Measurements from ENCODE around the gene SLC26A1.
A peak's percentile ranks its signal among the peaks of the same experiment; 100 is the strongest.

Gene SLC26A1

GRCh38 chr4:1023895-1024740, 30.9 kb upstream of the SLC26A1 start:
- Histone ChIP-seq H3K9me3 (ENCODE audit: control insufficient read depth, low read length) (no peaks in the 10 kb centered on the region), H3K18ac (ENCODE audit: low read depth in 1 of 2, low read length in 2 of 2) (no peak overlapping the region), H3K79me1 (replicated peaks; ENCODE audit: low read length, poor library complexity, severe bottlenecking) (peaks cover 23% of the 10 kb centered on the region), H3K9ac (ENCODE audit: low read length) (no peak overlapping the region), H4K8ac (ENCODE audit: low read length) (no peak overlapping the region), H3K4me1 (ENCODE audit: control insufficient read depth, insufficient read depth, low read depth, low read length) (peaks cover 47% of the 10 kb centered on the region), H3K14ac (ENCODE audit: low read length in 2 of 2) (no peak overlapping the region), H3K36me3 (ENCODE audit: control insufficient read depth in 1 of 2, insufficient read depth in 2 of 2, low read depth in 1 of 2, low read length in 2 of 2) (peaks cover 20 to 58% of the 10 kb centered on the region in 2 experiments), H3K27ac (ENCODE audit: low read length, poor library complexity, severe bottlenecking) (no peak overlapping the region), H2BK12ac (ENCODE audit: low read length in 2 of 2) (no peak overlapping the region), H2BK120ac (ENCODE audit: low read depth, low read length) (no peak overlapping the region), H3K27me3 (ENCODE audit: control insufficient read depth in 1 of 2, insufficient read depth in 1 of 2, low read length in 2 of 2) (peaks cover 0 to 9% of the 10 kb centered on the region in 2 experiments), H3K4me3 (ENCODE audit: insufficient read depth in 1 of 2, low read depth in 1 of 2, low read length in 2 of 2) (no peak overlapping the region), H2AFZ (ENCODE audit: low read depth, low read length) (no peak overlapping the region), H3K23ac (ENCODE audit: low read length in 2 of 2) (no peak overlapping the region), H3K4me2 (ENCODE audit: low read length, poor library complexity, severe bottlenecking) (no peak overlapping the region), H4K91ac (ENCODE audit: low read length) (no peak overlapping the region), H2BK5ac (ENCODE audit: low read depth, low read length, poor library complexity, severe bottlenecking) (no peak overlapping the region), H2AK5ac (ENCODE audit: low read length, severe bottlenecking) (no peak overlapping the region), H3K4ac (ENCODE audit: low read depth in 1 of 2, low read length in 2 of 2) (no peak overlapping the region), H2BK15ac (ENCODE audit: low read depth, poor library complexity, severe bottlenecking) (no peak overlapping the region)
- 99% methylated on average over 61 of the region's 83 CpGs for WGBS
- no peak for DNase-seq

GRCh38 chr4:1023075-1023640, 30.0 kb upstream of the SLC26A1 start:
- no peaks in the 10 kb centered on the region for H3K9me3 ChIP-seq (ENCODE audit: control insufficient read depth, low read length)

DNA sequence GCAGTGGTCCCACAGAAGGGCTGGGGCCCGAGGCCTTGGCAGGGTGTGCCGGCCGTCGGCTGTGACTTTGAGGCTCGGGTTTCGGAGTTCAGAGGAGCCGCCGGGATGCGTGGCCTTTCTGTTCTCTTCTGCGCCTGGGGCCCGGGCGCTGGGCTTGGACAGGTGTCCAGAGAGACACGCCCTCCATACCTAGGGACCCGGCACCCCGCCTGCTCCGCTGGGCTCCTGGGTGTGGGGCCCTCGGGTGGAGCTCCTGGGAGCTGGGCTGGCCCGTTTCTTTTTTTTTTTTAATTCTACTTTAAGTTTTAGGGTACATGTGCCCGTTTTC, 29.5 kb upstream of the SLC26A1 start:
- no peak overlapping the region for H4K8ac ChIP-seq (ENCODE audit: low read length)
- no peak overlapping the region for H2BK5ac ChIP-seq (ENCODE audit: low read depth, low read length, poor library complexity, severe bottlenecking)
- WGBS: 94% methylated on average over 19 of the region's 19 CpGs
- no peak overlapping the region for H3K4me3 ChIP-seq (ENCODE audit: insufficient read depth in 1 of 2, low read depth in 1 of 2, low read length in 2 of 2)
- no peak overlapping the region for H3K18ac ChIP-seq (ENCODE audit: low read depth in 1 of 2, low read length in 2 of 2)
- no peak overlapping the region for H3K4me2 ChIP-seq (ENCODE audit: low read length, poor library complexity, severe bottlenecking)
- no peak overlapping the region for H2AFZ ChIP-seq (ENCODE audit: low read depth, low read length)
- peaks cover 54% of the 10 kb centered on the region for H3K4me1 ChIP-seq (ENCODE audit: control insufficient read depth, insufficient read depth, low read depth, low read length)
- H3K79me1 ChIP-seq (replicated peaks; ENCODE audit: low read length, poor library complexity, severe bottlenecking): peaks cover 30% of the 10 kb centered on the region
- no peak overlapping the region for H3K27ac ChIP-seq (ENCODE audit: low read length, poor library complexity, severe bottlenecking)
- no peaks in the 10 kb centered on the region for H3K9me3 ChIP-seq (ENCODE audit: control insufficient read depth, low read length)
- DNase-seq: no peak
- no peak overlapping the region for H2BK12ac ChIP-seq (ENCODE audit: low read length in 2 of 2)
- no peak overlapping the region for H2AK5ac ChIP-seq (ENCODE audit: low read length, severe bottlenecking)
- no peak overlapping the region for H3K23ac ChIP-seq (ENCODE audit: low read length in 2 of 2)
- no peak overlapping the region for H2BK120ac ChIP-seq (ENCODE audit: low read depth, low read length)
- no peaks in the 10 kb centered on the region for H3K27me3 ChIP-seq (ENCODE audit: control insufficient read depth in 1 of 2, insufficient read depth in 1 of 2, low read length in 2 of 2)
- no peak overlapping the region for H3K14ac ChIP-seq (ENCODE audit: low read length in 2 of 2)
- H3K4ac ChIP-seq (ENCODE audit: low read depth in 1 of 2, low read length in 2 of 2): no peak overlapping the region
- H3K9ac ChIP-seq (ENCODE audit: low read length): no peak overlapping the region
- no peak overlapping the region for H2BK15ac ChIP-seq (ENCODE audit: low read depth, poor library complexity, severe bottlenecking)
- no peak overlapping the region for H4K91ac ChIP-seq (ENCODE audit: low read length)
- H3K36me3 ChIP-seq (ENCODE audit: control insufficient read depth in 1 of 2, insufficient read depth in 2 of 2, low read depth in 1 of 2, low read length in 2 of 2): peaks cover 20 to 59% of the 10 kb centered on the region in 2 experiments

More at GRCh38 chr4:1023075-1023640, 30.0 kb upstream of the SLC26A1 start:
- no peak overlapping the region for H2AK5ac ChIP-seq (ENCODE audit: low read length, severe bottlenecking)
- H2BK15ac ChIP-seq (ENCODE audit: low read depth, poor library complexity, severe bottlenecking): no peak overlapping the region
- no peak overlapping the region for H2BK5ac ChIP-seq (ENCODE audit: low read depth, low read length, poor library complexity, severe bottlenecking)
- H3K36me3 ChIP-seq (ENCODE audit: control insufficient read depth in 1 of 2, insufficient read depth in 2 of 2, low read depth in 1 of 2, low read length in 2 of 2): peaks cover 20 to 58% of the 10 kb centered on the region in 2 experiments
- H4K8ac ChIP-seq (ENCODE audit: low read length): no peak overlapping the region
- no peak overlapping the region for H3K4me3 ChIP-seq (ENCODE audit: insufficient read depth in 1 of 2, low read depth in 1 of 2, low read length in 2 of 2)
- 95% methylated on average over 17 of the region's 20 CpGs for WGBS
- H3K4me1 ChIP-seq (ENCODE audit: control insufficient read depth, insufficient read depth, low read depth, low read length): peaks cover 54% of the 10 kb centered on the region
- H3K27me3 ChIP-seq (ENCODE audit: control insufficient read depth in 1 of 2, insufficient read depth in 1 of 2, low read length in 2 of 2): no peaks in the 10 kb centered on the region
- no peak overlapping the region for H4K91ac ChIP-seq (ENCODE audit: low read length)
- H2BK120ac ChIP-seq (ENCODE audit: low read depth, low read length): no peak overlapping the region
- DNase-seq: no peak
- H2AFZ ChIP-seq (ENCODE audit: low read depth, low read length): no peak overlapping the region
- H3K4ac ChIP-seq (ENCODE audit: low read depth in 1 of 2, low read length in 2 of 2): no peak overlapping the region
- no peak overlapping the region for H3K4me2 ChIP-seq (ENCODE audit: low read length, poor library complexity, severe bottlenecking)
- H2BK12ac ChIP-seq (ENCODE audit: low read length in 2 of 2): no peak overlapping the region
- peaks cover 30% of the 10 kb centered on the region for H3K79me1 ChIP-seq (replicated peaks; ENCODE audit: low read length, poor library complexity, severe bottlenecking)
- H3K23ac ChIP-seq (ENCODE audit: low read length in 2 of 2): no peak overlapping the region
- no peak overlapping the region for H3K27ac ChIP-seq (ENCODE audit: low read length, poor library complexity, severe bottlenecking)
- no peak overlapping the region for H3K9ac ChIP-seq (ENCODE audit: low read length)
- no peak overlapping the region for H3K18ac ChIP-seq (ENCODE audit: low read depth in 1 of 2, low read length in 2 of 2)
- H3K14ac ChIP-seq (ENCODE audit: low read length in 2 of 2): no peak overlapping the region

GRCh38 chr4:1022051-1022738, 29.0 kb upstream of the SLC26A1 start:
- H2AK5ac ChIP-seq (ENCODE audit: low read length, severe bottlenecking): no peak overlapping the region
- peaks cover 20 to 64% of the 10 kb centered on the region in 2 experiments for H3K36me3 ChIP-seq (ENCODE audit: control insufficient read depth in 1 of 2, insufficient read depth in 2 of 2, low read depth in 1 of 2, low read length in 2 of 2)
- H3K9me3 ChIP-seq (ENCODE audit: control insufficient read depth, low read length): no peaks in the 10 kb centered on the region
- H3K18ac ChIP-seq (ENCODE audit: low read depth in 1 of 2, low read length in 2 of 2): no peak overlapping the region
- no peak overlapping the region for H2BK15ac ChIP-seq (ENCODE audit: low read depth, poor library complexity, severe bottlenecking)
- H3K4me1 ChIP-seq (ENCODE audit: control insufficient read depth, insufficient read depth, low read depth, low read length): peaks cover 52% of the 10 kb centered on the region
- H2BK120ac ChIP-seq (ENCODE audit: low read depth, low read length): no peak overlapping the region
- H3K4ac ChIP-seq (ENCODE audit: low read depth in 1 of 2, low read length in 2 of 2): no peak overlapping the region
- no peak overlapping the region for H3K9ac ChIP-seq (ENCODE audit: low read length)
- DNase-seq: no peak
- H3K4me3 ChIP-seq (ENCODE audit: insufficient read depth in 1 of 2, low read depth in 1 of 2, low read length in 2 of 2): no peak overlapping the region
- H4K8ac ChIP-seq (ENCODE audit: low read length): peak overlapping the region; percentile 45
- peaks cover 31% of the 10 kb centered on the region for H3K79me1 ChIP-seq (replicated peaks; ENCODE audit: low read length, poor library complexity, severe bottlenecking)
- no peak overlapping the region for H3K4me2 ChIP-seq (ENCODE audit: low read length, poor library complexity, severe bottlenecking)
- no peak overlapping the region for H4K91ac ChIP-seq (ENCODE audit: low read length)
- no peak overlapping the region for H3K27ac ChIP-seq (ENCODE audit: low read length, poor library complexity, severe bottlenecking)
- no peaks in the 10 kb centered on the region for H3K27me3 ChIP-seq (ENCODE audit: control insufficient read depth in 1 of 2, insufficient read depth in 1 of 2, low read length in 2 of 2)
- H3K23ac ChIP-seq (ENCODE audit: low read length in 2 of 2): no peak overlapping the region
- H2BK12ac ChIP-seq (ENCODE audit: low read length in 2 of 2): no peak overlapping the region
- WGBS: 96% methylated on average over 46 of the region's 46 CpGs
- H2BK5ac ChIP-seq (ENCODE audit: low read depth, low read length, poor library complexity, severe bottlenecking): no peak overlapping the region
- no peak overlapping the region for H3K14ac ChIP-seq (ENCODE audit: low read length in 2 of 2)
- no peak overlapping the region for H2AFZ ChIP-seq (ENCODE audit: low read depth, low read length)

Data from mesenchymal stem cell (in vitro differentiated cells and primary cell).